Type B pancreatic cell (in vitro differentiated cells): ENCODE results near the gene COA8. TPM values are rescaled to one million over a fixed set of nuclear protein-coding genes. Genes with fewer than 3 reads are reported as not detected.

Experiments used
- DNase-seq: peaks from one replicate; pipeline ENCODE4 v3.0.0; 2021; ENCODE audit warnings: mixed read lengths; ENCODE audit not compliant: unreplicated experiment; ENCODE audit errors: extremely low spot score
- H3K27ac Mint-ChIP-seq: 2 replicates; pipeline ENCODE4 v1.8.0; 2021; ENCODE audit warnings: mild to moderate bottlenecking, mixed read lengths
- H3K27me3 Mint-ChIP-seq: 2 replicates; pipeline ENCODE4 v1.8.0; 2021; ENCODE audit warnings: mixed read lengths
- H3K36me3 Mint-ChIP-seq: 2 replicates; pipeline ENCODE4 v1.8.0; 2021; ENCODE audit warnings: mixed read lengths
- H3K4me1 Mint-ChIP-seq: one replicate; pipeline ENCODE4 v1.8.0; 2021; ENCODE audit warnings: mixed read lengths; ENCODE audit not compliant: unreplicated experiment
- H3K4me3 Mint-ChIP-seq: 2 replicates; pipeline ENCODE4 v1.8.0; 2021; ENCODE audit warnings: mild to moderate bottlenecking, mixed read lengths
- H3K9me3 Mint-ChIP-seq: 2 replicates; pipeline ENCODE4 v1.8.0; 2021; ENCODE audit warnings: mixed read lengths
- total RNA-seq: library from RNA; stranded (reverse); gene quantifications from 2 replicates; pipeline ENCODE4 v1.2.1, GENCODE V29; 2021; ENCODE audit warnings: low replicate concordance
- TF ChIP-seq, protein P1 (sequence below): fragments of 200-600 bp; sonication (generic); conservative IDR thresholded peaks from 2 replicates; pipeline ENCODE4 v1.5.0; 2021; ENCODE audit warnings: antibody characterized with exemption, mild to moderate bottlenecking

COA8 gene
- total RNA-seq, 1 donor from 2014 or later: 42.5 TPM

DNA sequence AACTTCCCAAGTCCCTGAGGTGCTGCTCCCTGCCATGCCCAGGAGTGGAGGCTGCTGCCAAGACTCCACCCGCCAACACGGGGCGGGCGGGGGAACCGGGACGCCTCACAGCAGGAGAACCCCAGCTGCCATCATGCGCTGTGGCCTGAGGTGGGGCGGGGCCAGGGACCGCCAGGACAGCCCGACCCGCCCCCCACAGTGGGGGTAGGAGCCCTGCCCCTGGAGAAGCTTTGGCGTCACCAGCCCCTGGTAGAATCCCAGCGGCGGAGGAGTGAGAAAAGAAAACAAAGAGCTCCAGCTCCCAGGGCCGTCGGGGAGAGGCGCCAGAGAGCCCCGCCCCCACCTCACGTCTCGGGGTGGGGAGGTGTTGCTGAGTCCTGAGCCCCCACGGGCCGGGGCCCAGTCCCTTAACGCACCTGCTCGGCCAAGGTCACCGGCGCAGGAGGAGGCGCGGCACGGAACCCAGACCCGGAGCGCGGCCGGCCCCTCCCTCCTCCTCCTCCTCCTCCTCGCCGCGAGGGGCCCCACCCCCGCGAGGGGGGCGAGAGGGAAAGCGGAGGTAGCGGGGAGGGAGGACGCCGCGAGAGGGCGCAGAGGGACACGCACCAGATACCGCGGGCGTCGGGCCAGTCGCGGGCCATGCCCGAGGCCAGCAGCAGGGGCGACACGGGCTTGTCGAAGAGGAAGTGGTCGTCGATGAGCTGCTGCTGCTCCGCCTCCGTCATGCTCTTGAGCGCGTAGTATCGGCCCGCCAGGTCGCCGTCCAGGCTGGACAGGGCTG, 41.9 kb upstream of the COA8 start:
- Mint-ChIP-seq H3K27ac (no peak overlapping the region), H3K4me1 (peaks cover 26% of the 10 kb centered on the region), H3K9me3 (no peaks in the 10 kb centered on the region), H3K27me3 (peaks cover 13% of the 10 kb centered on the region), H3K4me3 (peak overlapping the region; percentile 72), H3K36me3 (no peaks in the 10 kb centered on the region)
- DNase-seq: peak; percentile 83
- TF ChIP-seq, protein P1, sequence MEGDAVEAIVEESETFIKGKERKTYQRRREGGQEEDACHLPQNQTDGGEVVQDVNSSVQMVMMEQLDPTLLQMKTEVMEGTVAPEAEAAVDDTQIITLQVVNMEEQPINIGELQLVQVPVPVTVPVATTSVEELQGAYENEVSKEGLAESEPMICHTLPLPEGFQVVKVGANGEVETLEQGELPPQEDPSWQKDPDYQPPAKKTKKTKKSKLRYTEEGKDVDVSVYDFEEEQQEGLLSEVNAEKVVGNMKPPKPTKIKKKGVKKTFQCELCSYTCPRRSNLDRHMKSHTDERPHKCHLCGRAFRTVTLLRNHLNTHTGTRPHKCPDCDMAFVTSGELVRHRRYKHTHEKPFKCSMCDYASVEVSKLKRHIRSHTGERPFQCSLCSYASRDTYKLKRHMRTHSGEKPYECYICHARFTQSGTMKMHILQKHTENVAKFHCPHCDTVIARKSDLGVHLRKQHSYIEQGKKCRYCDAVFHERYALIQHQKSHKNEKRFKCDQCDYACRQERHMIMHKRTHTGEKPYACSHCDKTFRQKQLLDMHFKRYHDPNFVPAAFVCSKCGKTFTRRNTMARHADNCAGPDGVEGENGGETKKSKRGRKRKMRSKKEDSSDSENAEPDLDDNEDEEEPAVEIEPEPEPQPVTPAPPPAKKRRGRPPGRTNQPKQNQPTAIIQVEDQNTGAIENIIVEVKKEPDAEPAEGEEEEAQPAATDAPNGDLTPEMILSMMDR: peak; percentile 68

DNA sequence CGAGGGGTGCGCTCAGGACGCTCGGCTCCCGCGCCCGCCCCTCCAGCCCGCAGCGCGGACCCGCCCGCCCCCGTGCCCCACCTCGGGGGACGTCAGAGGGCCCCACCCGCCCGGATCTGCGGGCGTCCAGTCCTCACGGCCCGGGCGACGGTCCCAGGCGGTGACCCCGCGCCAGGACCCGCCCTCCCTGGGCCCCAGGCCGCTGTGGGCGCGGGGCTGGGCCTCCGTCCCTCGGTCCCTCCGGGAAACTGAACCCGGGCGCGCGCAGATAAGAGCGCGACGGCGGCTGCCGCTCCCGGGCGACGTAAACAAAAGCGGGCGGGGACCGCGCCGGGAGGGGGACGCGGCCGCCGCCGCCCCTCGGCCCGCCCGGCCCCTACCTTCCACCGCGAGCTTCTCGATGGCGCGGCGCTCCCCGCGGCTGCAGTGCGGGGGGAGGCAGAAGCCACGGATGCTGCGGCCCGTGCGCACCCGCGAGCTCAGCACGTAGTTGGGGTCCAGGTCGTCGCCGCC, 41.3 kb upstream of the COA8 start:
- TF ChIP-seq, protein P1: no peak
- Mint-ChIP-seq H3K4me1 (peaks cover 25% of the 10 kb centered on the region), H3K4me3 (peak overlapping the region; percentile 72), H3K27ac (no peak overlapping the region), H3K36me3 (no peaks in the 10 kb centered on the region), H3K9me3 (no peaks in the 10 kb centered on the region), H3K27me3 (peaks cover 13% of the 10 kb centered on the region)
- DNase-seq: no peak

DNA sequence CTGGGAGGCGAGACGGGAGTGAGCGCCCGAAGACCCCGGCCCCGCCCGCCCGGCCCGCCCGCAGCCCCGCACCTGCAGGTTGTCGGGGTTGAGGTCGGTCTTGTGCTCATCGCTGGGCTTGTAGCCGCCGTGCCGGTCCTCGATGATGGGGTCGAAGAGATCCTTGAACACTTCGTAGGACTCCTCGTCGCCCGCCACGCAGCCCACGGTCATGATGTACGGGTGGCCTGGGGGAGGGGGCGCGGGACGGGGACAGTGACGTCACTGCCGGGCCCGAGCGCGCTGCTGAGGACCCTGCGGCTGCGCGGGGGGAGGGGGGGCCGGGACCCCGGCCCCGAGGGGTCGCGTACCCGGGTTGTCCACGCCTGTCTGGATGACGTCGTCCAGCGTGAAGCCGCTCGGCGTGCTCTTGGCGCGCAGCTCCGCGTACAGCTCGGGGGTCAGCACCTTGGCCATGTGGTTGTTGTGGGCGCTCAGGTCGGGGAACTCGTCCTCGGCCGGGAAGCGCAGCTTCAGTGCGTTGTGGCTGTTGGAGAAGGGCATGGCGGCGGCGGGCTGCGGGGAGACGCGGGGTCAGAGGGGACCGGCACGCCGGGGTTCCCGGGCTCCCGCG, 40.7 kb upstream of the COA8 start:
- H3K27me3 Mint-ChIP-seq: peaks cover 13% of the 10 kb centered on the region
- peak overlapping the region; percentile 83 for H3K4me3 Mint-ChIP-seq
- H3K27ac Mint-ChIP-seq: no peak overlapping the region
- DNase-seq: peak; percentile 71
- peaks cover 23% of the 10 kb centered on the region for H3K4me1 Mint-ChIP-seq
- H3K36me3 Mint-ChIP-seq: no peaks in the 10 kb centered on the region
- no peaks in the 10 kb centered on the region for H3K9me3 Mint-ChIP-seq
- TF ChIP-seq, protein P1: no peak

DNA sequence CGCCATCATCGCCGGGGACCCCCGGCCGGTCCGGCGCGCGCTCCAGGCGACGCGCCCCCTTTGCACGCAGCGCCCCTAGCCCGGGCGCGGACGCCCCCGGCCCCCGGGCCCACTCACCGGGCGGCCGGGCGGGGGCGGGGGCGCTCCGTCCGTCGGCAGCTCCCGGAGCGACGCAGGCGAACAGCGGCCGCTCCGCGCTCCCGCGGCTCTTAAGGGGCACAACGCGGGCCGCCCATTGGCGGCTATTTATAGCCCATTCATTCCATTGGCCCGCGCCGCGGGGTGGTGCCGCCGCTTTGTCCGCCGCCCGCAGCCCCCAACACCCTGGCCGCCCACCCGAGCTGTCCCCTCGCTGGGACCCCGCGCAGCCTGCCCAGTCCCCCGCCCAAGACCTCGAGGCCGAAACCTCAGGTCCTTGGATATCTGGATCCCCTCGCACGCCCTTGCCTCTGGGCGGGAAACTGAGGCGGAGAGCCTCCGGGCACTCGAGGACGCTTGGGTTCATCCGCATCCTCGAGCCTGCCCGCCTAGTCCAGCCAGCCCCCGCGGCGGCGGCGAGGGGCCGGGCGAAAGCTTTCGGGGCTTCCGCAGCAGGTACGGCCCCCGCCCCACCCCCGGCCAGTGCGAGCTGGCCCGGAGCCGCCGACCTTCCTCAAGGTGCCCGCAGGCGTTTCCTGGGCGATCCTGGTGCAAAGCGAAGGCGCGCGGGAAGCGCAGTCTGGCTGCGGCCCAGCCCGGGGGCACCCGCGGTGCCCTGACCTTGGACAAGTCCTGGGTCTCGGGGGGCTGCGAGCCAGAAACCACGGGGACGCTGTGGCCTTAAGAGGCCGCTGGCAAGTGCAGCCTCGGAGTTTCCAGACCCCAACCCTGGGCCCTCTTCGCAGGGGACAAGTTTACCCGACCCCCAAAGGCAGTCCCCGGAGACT, 39.8 kb upstream of the COA8 start, which contains the start of gene CKB:
Gene CKB (minus strand): TSS at position 182 of the 926 bp plus-strand sequence. CDS start 337 bp downstream, outside the sequence.
- H3K27ac Mint-ChIP-seq: peak within 1 kb of the TSS; percentile 53
- no peaks in the 10 kb centered on the region for H3K9me3 Mint-ChIP-seq
- no peaks in the 10 kb centered on the region for H3K36me3 Mint-ChIP-seq
- peaks cover 13% of the 10 kb centered on the region for H3K27me3 Mint-ChIP-seq
- H3K4me3 Mint-ChIP-seq: peak within 1 kb of the TSS; percentile 83
- peaks cover 19% of the 10 kb centered on the region for H3K4me1 Mint-ChIP-seq
- DNase-seq: peak; percentile 74
- TF ChIP-seq, protein P1: no peak

DNA sequence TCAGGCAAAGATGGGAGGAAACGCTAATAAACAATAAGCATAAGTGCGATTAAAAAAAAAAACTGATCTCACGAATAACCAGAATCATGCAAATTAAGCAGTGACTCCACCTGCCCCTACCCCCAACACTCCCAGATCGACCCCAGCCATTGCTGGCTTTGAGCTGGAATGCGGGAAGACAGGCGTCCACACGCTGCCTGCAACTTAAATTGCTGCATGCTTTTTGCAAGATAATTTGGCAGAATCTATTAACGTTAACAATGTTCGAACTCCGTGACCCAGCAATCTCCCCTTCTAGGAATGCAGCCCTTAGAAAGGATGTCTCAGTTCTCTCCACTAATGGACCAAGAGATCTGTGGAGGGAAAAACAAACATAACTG, 39.2 kb upstream of the COA8 start:
- DNase-seq: no peak
- peaks cover 13% of the 10 kb centered on the region for H3K27me3 Mint-ChIP-seq
- no peaks in the 10 kb centered on the region for H3K36me3 Mint-ChIP-seq
- H3K27ac Mint-ChIP-seq: peak overlapping the region; percentile 53
- H3K4me1 Mint-ChIP-seq: peaks cover 19% of the 10 kb centered on the region
- H3K9me3 Mint-ChIP-seq: no peaks in the 10 kb centered on the region
- TF ChIP-seq, protein P1: no peak
- H3K4me3 Mint-ChIP-seq: peak overlapping the region; percentile 81
